Spleen (tissue), 11 donors: Measurements from ENCODE around the gene SLC6A13. TPM values are rescaled to one million over a fixed set of nuclear protein-coding genes. Genes with fewer than 3 reads are reported as not detected.
A peak's percentile ranks its signal among the peaks of the same experiment; 100 is the strongest.

Experiments used
- DNase-seq: peaks from one replicate; pipeline ENCODE4 v3.0.0-alpha.2; 2020
- H3K27ac ChIP-seq, 8 donors: fragments of 200-600 bp; sonication (generic) in 7 of 8; 1 replicate in 4 of 8; 2 replicates in 4 of 8; pipeline versions ENCODE4 v1.5.0 to v1.8.0; 2016 to 2021; ENCODE audit warnings: inconsistent platforms in 4 of 8, mild to moderate bottlenecking in 4 of 8, moderate library complexity in 1 of 8
- H3K27me3 ChIP-seq, 7 donors: fragments of 200-600 bp; sonication (generic) in 6 of 7; replicated peaks in 1 of 7; 1 replicate in 4 of 7; 2 replicates in 3 of 7; pipeline versions ENCODE4 v1.5.0 to v1.8.0; 2016 to 2021; ENCODE audit warnings: inconsistent platforms in 3 of 7, mild to moderate bottlenecking in 1 of 7
- H3K36me3 ChIP-seq, 6 donors: fragments of 200-600 bp; sonication (generic) in 5 of 6; 1 replicate in 4 of 6; 2 replicates in 2 of 6; pipeline versions ENCODE4 v1.5.0 to v1.8.0; 2016 to 2021; ENCODE audit warnings: inconsistent platforms in 2 of 6
- H3K4me1 ChIP-seq, 6 donors: fragments of 200-600 bp; sonication (generic) in 5 of 6; 1 replicate in 3 of 6; 2 replicates in 3 of 6; pipeline versions ENCODE4 v1.5.0 to v1.8.0; 2016 to 2021; ENCODE audit warnings: inconsistent platforms in 3 of 6
- H3K4me3 ChIP-seq, 8 donors: fragments of 200-600 bp; sonication (generic) in 7 of 8; 1 replicate in 4 of 8; 2 replicates in 4 of 8; pipeline versions ENCODE4 v1.5.0 to v1.8.0; 2016 to 2021; ENCODE audit warnings: inconsistent platforms in 4 of 8, mild to moderate bottlenecking in 4 of 8, moderate library complexity in 2 of 8
- H3K9me3 ChIP-seq, 8 donors: fragments of 200-600 bp; sonication (generic) in 7 of 8; 1 replicate in 4 of 8; 2 replicates in 4 of 8; pipeline versions ENCODE4 v1.5.0 to v1.8.0; 2016 to 2021; ENCODE audit warnings: inconsistent platforms in 4 of 8
- POLR2A ChIP-seq, 3 donors: fragments of 450-650 bp; IDR thresholded peaks; one replicate each; pipeline ENCODE4 v1.5.1; 2017; ENCODE audit warnings: antibody characterized with exemption in 3 of 3, mild to moderate bottlenecking in 1 of 3
- POLR2AphosphoS5 ChIP-seq, 3 donors: sonication (generic); formaldehyde crosslinking; IDR thresholded peaks; one replicate each; pipeline ENCODE4 v1.5.1; 2017; ENCODE audit warnings: antibody characterized with exemption in 3 of 3
- WGBS, 5 donors: extraction: QIAGEN DNeasy Blood & Tissue Kit in 3 of 5; methylation state at CpG; one replicate each; pipeline versions ENCODE4 v1.1.5 to v1.1.7; 2013 to 2018; 5-methylcytosine and 5-hydroxymethylcytosine counted together
- intact Hi-C: fragments of 100-400 bp; cut with DNase I; formaldehyde crosslinking; loops from one replicate; pipeline ENCODE4 v1.15.0; 2023; ENCODE audit warnings: low total_unique reads
- polyA plus RNA-seq, 3 donors: library from polyadenylated mRNA; stranded (reverse); fragments of 200-250 nt; gene quantifications; one replicate each; pipeline ENCODE4 v1.2.1, GENCODE V29; 2013
- total RNA-seq, 7 donors: library from RNA; depleted of rRNA in 3 of 7; stranded (reverse); fragments of >200 nt in 3 of 7; fragmentation: NEBNext Ultra II Directional in 4 of 7; extraction: Animal tissue kit (Norgen Biotek cat#: 25700) in 4 of 7; gene quantifications; one replicate each; pipeline versions ENCODE4 v1.1.0 to v1.2.1, GENCODE V29; 2016 to 2021
- TF ChIP-seq, protein P1 (sequence below), 11 experiments: fragments of 200-600 bp in 7 of 11; fragments of 450-650 bp in 4 of 11; sonication (generic) in 4 of 11; IDR thresholded peaks in 8 of 11; conservative IDR thresholded peaks in 3 of 11; 1 replicate in 7 of 11; 2 replicates in 4 of 11; pipeline versions ENCODE4 v1.4.0 to v1.8.0; 2016 to 2021; ENCODE audit warnings: antibody characterized with exemption in 11 of 11, inconsistent platforms in 4 of 11, mild to moderate bottlenecking in 1 of 11
- donor health status: healthy with polysubstance abuse.
- donor health status: DM: no; HTN: no; CAD: no; lungs with moderate emphysema.
- donor health status: DM: no; HTN: no; CAD: no.
- donor health status: Bipolar disorder and iron deficiency.
- donor health status: healthy.
- donor health status: DM: no; HTN: no; CAD: no.
- donor health status: DM: yes; HTN: yes; CAD: no.

SLC6A13 gene
- total and polyA plus RNA-seq, 10 donors, result 0.22 to 1.7 (median 0.30) TPM; not detected in 5

DNA sequence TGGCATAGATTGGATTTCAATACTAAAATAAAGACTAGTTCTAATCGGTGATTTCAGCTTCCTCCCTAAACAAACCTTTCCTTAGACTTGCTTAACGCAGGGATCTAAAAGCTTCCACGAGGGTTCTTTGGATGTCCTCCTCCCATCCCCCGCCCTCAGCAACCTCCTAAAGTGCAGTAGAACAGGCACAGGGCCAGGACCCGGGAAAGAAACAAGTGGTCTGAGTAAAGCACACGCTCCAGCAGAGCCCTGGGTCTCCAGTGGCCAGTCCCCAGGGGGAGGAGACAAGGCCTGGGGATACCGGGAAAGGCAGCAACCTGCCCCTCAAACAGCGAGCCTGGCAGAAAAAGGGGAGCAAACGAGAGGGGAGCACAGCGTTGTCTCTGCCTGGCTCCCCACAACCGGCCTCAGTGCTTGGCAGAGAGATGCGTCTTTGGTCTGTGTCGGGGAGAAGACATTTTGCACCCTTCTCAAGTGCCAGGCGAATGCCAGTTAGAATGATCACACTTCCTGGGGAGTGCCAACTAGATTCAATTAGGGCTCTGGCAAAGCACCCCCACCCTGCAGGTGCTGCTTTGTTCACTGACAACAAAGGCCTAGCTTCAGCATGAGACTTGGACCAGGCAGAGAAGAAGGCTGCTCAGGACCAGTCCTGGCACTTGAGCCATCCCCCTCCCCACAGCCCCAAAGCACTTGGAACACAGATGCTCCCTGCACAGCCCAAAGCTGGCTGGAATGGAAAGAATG is 31.5 kb downstream of the SLC6A13 start:
- H3K27ac ChIP-seq, result no peak overlapping the region
- H3K27me3 ChIP-seq, result peaks cover 0 to 8% (median 0%) of the 10 kb centered on the region in 7 donors
- DNase-seq, result no peak
- H3K4me3 ChIP-seq, result no peak overlapping the region
- TF ChIP-seq POLR2A (IDR thresholded peaks at IDR 0.05) (no peak), POLR2AphosphoS5 (IDR thresholded peaks at IDR 0.05) (no peak)
- TF ChIP-seq, protein P1, sequence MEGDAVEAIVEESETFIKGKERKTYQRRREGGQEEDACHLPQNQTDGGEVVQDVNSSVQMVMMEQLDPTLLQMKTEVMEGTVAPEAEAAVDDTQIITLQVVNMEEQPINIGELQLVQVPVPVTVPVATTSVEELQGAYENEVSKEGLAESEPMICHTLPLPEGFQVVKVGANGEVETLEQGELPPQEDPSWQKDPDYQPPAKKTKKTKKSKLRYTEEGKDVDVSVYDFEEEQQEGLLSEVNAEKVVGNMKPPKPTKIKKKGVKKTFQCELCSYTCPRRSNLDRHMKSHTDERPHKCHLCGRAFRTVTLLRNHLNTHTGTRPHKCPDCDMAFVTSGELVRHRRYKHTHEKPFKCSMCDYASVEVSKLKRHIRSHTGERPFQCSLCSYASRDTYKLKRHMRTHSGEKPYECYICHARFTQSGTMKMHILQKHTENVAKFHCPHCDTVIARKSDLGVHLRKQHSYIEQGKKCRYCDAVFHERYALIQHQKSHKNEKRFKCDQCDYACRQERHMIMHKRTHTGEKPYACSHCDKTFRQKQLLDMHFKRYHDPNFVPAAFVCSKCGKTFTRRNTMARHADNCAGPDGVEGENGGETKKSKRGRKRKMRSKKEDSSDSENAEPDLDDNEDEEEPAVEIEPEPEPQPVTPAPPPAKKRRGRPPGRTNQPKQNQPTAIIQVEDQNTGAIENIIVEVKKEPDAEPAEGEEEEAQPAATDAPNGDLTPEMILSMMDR (IDR thresholded peaks at IDR 0.05 in 8 of 11, conservative IDR thresholded peaks at IDR 0.05 in 3 of 11), result no peak
- intact Hi-C loops, result no loop called here
- 63 to 76% (median 69%) methylated on average over 14 of the region's 14 CpGs for WGBS, 5 donors
- H3K36me3 ChIP-seq, result no peaks in the 10 kb centered on the region
- peaks cover 3 to 22% (median 15%) of the 10 kb centered on the region in 8 donors for H3K9me3 ChIP-seq
- H3K4me1 ChIP-seq, result no peaks in the 10 kb centered on the region

DNA sequence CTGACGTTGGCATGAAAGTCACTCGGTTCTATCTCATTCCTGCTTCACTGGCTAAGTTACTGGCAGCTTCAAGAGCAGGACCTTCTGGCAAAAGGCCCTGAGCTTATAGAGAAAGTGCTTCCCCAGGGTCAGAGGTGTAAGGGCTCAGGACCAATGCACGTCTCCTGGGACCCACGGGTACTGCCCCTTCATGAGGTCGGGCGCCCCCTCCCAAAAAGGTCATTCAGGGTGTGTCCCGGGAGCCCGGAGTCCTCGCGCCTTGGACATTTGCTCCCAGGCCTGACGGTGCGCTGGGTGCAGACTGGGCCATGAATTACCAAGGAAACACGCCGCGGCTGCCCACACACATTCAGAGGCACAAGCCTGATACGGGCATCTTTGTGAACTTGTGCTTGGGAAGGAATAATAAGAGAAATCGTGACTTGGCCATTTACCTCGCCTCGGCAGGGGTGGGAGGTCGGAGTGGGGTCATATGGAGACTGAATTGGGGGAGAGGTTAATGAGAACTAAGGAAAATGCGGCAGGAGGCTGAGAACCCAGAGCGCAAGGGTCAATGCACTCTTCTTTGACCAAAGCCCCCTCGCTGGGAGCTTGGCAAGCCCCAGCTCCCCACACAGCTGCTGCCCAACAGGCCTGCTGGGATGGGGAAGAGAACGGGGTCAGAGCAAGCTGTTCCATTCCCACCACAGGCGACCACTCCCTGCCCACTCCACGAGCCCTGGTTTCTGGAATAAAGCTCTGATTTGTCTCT is 33.0 kb downstream of the SLC6A13 start:
- WGBS, 5 donors, result 76 to 81% (median 79%) methylated on average over 22 to 26 of the region's 26 CpGs
- no peak overlapping the region for H3K4me3 ChIP-seq
- H3K9me3 ChIP-seq, result peaks cover 0 to 7% (median under 1%) of the 10 kb centered on the region in 8 donors
- peak; percentile 64 for DNase-seq
- no peaks in the 10 kb centered on the region for H3K4me1 ChIP-seq
- peaks cover 0 to 8% (median 0%) of the 10 kb centered on the region in 7 donors for H3K27me3 ChIP-seq
- no peak for TF ChIP-seq POLR2AphosphoS5 (IDR thresholded peaks at IDR 0.05)
- TF ChIP-seq POLR2A (IDR thresholded peaks at IDR 0.05), result no peak
- TF ChIP-seq, protein P1 (IDR thresholded peaks at IDR 0.05 in 8 of 11, conservative IDR thresholded peaks at IDR 0.05 in 3 of 11), result no peak
- no peak overlapping the region for H3K27ac ChIP-seq
- H3K36me3 ChIP-seq, result no peaks in the 10 kb centered on the region
- intact Hi-C loops, result no loop called here

DNA sequence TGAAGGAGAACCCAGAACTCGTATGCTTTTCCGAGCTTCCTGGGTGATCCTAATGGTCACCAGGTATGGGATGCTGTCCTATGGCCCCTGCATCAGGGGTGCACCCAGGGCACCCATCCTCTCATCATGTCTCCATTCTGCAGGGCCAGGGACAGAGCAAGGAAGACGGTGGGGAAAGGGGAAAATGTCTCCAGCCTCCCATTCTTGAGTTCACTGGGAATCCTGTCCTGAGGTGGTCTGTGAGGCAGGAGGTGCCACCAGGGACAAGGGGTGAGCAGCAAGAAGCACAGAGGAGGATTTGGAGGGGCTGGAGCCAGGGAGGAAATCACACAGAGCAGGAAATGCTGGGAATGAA is 33.8 kb downstream of the SLC6A13 start:
- peaks cover 0 to under 1% (median 0%) of the 10 kb centered on the region in 8 donors for H3K9me3 ChIP-seq
- TF ChIP-seq, protein P1 (IDR thresholded peaks at IDR 0.05 in 8 of 11, conservative IDR thresholded peaks at IDR 0.05 in 3 of 11), result no peak
- no peak for TF ChIP-seq POLR2A (IDR thresholded peaks at IDR 0.05)
- no peak for TF ChIP-seq POLR2AphosphoS5 (IDR thresholded peaks at IDR 0.05)
- no peak for DNase-seq
- no peak overlapping the region for H3K4me3 ChIP-seq
- no peaks in the 10 kb centered on the region for H3K4me1 ChIP-seq
- no peak overlapping the region for H3K27ac ChIP-seq
- intact Hi-C loops, result no loop called here
- no peaks in the 10 kb centered on the region for H3K36me3 ChIP-seq
- 71 to 90% (median 79%) methylated on average over 3 of the region's 3 CpGs for WGBS, 5 donors
- H3K27me3 ChIP-seq, result peaks cover 0 to 8% (median 0%) of the 10 kb centered on the region in 7 donors
